GM10248 (cell line): ENCODE data around the gene FAM83C.
A peak's percentile ranks its signal among the peaks of the same experiment; 100 is the strongest.

ENCODE experiments used
- CTCF ChIA-PET: fragments of 300-600 bp; sonication (Branson Sonifier 250); formaldehyde crosslinking; extraction: SDS; loops from one replicate; lab custom pipeline; 2021; ENCODE audit warnings: antibody characterized with exemption; lab: Yijun Ruan, JAX
- POLR2A ChIA-PET: fragments of 350-650 bp; sonication (Branson Sonifier 250); formaldehyde crosslinking; extraction: SDS; loops from one replicate; lab custom pipeline; 2020; ENCODE audit warnings: antibody characterized with exemption; lab: Yijun Ruan, JAX
- DNase-seq: peaks from one replicate; pipeline ENCODE4 v3.0.0; 2012; ENCODE audit errors: extremely low spot score
- CTCF ChIP-seq: IDR thresholded peaks from 2 replicates; pipeline ENCODE4 v1.5.1; 2012; ENCODE audit warnings: mild to moderate bottlenecking, low read depth; ENCODE audit errors: extremely low read depth, missing control alignments, control extremely low read depth

FAM83C gene

DNA sequence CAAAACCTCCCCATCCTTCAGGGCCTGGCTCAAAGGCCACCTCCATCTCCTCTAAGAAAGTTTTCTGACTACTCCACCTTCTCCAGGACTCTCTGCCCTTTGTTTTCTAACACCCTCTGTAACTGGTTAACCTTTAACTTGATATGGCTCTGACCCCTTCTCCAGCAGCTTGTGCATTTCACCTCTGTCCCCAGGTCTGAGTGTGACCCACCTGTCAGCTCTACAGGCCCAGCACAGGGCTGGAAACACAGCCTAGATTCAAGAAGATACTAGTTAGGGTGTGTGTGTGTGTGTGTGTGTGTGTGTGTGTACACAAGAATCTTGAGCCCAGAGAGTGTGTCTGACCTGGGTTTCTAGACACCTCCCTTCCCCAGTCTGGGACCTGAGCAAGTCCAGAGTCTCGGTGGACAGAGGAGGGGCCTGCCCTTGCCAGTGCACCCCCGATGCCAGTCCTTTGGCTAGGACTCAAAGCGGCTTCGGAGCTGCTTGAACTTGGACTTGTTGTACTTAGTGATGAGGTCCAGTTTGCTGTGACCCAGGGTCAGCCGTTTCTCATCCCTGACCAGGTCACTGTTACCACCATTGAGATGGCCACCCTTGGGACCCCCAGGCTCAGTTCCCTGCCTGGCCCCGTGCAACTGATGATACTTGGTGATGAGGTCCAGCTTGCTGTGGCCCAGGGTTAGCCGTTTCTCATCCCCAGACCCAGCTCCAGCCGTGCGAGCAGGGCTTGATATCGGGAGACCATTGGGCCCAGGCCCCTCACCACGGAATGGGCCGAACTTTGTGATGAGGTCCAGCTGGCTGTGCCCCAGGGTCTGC lies 5.9 kb downstream of the FAM83C start:
- no peak for TF ChIP-seq CTCF
- DNase-seq, result no peak
- CTCF ChIA-PET, result interaction anchor here (1.3 to 1.6 kb wide), 3 partner anchors 12 to 21 kb away, joined by 3 to 5 read pairs (median 4); no protein-coding TSS in a partner anchor
- POLR2A ChIA-PET, result interaction anchor here (0.5 to 0.7 kb wide), 2 partner anchors 360 to 393 kb away, joined by 4 to 8 read pairs; no protein-coding TSS in a partner anchor

GRCh38 chr20:35285806-35286076 lies 6.5 kb downstream of the FAM83C start:
- DNase-seq, result no peak
- TF ChIP-seq CTCF, result no peak
- POLR2A ChIA-PET, result interaction anchor here (0.5 kb wide), 1 partner anchor 361 kb away, joined by 8 read pairs; no protein-coding TSS in a partner anchor
- CTCF ChIA-PET, result no interaction called here

DNA sequence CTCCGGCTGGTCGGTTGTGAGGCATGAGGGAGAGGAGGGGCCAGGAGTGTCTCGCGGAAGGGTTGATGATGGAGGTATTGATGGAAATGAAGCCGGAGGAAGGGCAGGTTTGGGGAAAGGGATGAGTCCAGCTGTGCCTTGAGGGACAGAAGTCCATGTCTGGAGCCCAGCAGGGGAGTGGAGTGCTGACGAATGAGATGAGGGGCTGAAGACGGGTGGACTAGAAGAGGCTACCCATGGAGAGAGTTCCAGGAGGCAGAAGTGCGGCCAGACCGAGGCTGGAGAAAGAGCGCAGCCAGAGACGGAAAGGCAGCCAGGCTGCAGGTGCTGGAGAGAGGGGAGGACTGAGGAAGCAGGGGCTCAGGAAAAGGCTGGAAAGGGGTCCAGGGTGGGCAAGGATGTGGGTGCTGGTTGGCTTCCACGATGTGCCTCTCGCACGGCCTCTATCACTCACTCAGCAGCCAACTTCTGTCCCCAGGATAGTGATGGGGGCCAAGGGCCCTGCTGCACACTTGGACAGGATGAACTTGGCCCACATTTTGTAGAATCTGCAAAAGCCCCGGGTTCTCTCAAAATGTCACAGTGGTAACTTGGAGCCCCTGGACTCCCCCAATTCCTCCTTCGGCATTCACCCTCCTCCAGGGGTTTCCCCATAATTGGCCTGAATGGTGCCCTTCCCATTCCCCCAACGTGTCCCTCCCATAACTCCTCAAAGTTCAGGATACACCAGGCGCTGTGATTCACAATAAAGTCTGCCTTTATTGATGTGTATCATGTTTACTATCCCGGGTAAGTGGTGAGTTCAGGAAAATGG lies 7.0 kb downstream of the FAM83C start:
- no peak for DNase-seq
- TF ChIP-seq CTCF, result no peak
- POLR2A ChIA-PET, result interaction anchor here (0.5 to 0.6 kb wide), 6 partner anchors 19 to 657 kb away, joined by 3 to 8 read pairs (median 4); no protein-coding TSS in a partner anchor
- CTCF ChIA-PET, result interaction anchor here (1.2 to 1.8 kb wide), 6 partner anchors 14 to 189 kb away, joined by 4 to 7 read pairs (median 5); partner anchors contain the start of gene EDEM2

DNA sequence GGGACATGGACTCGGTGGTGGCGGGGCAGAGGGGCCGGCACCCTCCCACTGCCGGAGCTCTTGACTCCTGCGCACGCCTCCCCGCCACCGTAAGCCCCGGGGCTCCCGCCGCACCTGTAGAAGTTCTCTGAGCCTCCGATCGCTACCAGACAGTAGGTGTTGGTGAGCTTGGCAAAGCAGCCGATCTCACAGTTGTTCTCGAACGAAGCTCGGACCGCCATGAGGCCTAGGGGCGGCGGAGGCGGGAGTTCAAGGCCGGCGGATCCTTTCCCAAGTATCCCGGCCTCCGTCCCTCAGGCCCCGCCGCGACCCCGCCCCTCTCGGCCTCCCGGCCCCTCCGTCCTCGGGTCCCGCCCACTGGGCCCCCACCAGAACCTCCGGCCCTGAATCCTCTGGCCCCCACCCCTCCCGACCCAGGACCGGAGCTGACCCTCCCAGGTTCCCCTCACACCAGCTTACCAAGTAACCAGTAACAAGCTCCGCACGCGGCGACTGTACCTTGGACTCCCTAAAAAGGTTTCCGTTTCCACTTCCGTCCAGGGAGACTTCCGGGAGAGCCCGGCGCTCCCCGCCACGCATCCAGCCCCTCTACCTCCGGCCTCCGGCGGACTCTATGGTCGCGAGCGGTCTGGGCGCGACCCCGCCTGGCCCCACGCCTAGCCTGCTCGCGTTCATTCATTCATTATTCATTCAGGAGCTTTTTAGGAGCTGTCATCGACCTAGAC lies 7.8 kb downstream of the FAM83C start, which contains the start of gene EIF6:
EIF6 (minus strand) TSS at position 506 of the 725 bp plus-strand sequence; CDS start at position 221, 285 bp downstream.
- peak; percentile 93 for DNase-seq
- CTCF ChIA-PET, result interaction anchor here (1.1 to 1.8 kb wide), 8 partner anchors 13 to 188 kb away, joined by 3 to 7 read pairs (median 4); partner anchors contain the start of gene EDEM2

More for the DNA sequence above, 7.8 kb downstream of the FAM83C start, which contains the start of gene EIF6:
- POLR2A ChIA-PET, result interaction anchor here (0.6 to 1.1 kb wide), 6 partner anchors 20 to 656 kb away, joined by 3 to 6 read pairs (median 4); partner anchors contain the start of gene TRPC4AP
- TF ChIP-seq CTCF, result no peak
